ELF-1 (cell line): ENCODE data around the gene MYL12A.

Experiments
- DNase-seq: peaks from one replicate; pipeline ENCODE4 v3.0.0-alpha.2; 2016; ENCODE audit warnings: low read depth, low spot score

Gene MYL12A

GRCh38 chr18:3281456-3282400, 34.1 kb downstream of the MYL12A start:
- DNase-seq, result no peak

- no peak for DNase-seq
Measured at GRCh38 chr18:3283253-3283863, 35.8 kb downstream of the MYL12A start.

DNA sequence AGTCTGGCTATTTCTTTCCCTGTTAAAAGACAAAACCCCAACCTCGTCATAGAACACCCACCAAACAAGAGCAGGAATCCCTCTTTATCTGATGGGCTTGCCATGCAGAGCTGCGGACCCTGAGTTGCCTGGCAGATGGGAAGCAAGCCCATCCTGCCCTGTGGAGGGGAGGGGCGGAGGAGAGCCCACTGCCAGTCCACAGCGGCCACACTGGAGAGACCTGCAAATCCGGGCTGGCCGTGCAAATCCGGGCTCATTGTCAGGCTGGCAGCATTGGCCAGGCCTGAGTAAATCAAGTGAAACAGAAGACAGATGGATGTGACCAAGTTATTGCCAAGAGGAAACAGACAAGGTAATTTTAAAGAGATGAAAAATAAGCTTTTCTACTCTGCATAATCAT, 36.3 kb downstream of the MYL12A start:
- DNase-seq, result no peak

DNA sequence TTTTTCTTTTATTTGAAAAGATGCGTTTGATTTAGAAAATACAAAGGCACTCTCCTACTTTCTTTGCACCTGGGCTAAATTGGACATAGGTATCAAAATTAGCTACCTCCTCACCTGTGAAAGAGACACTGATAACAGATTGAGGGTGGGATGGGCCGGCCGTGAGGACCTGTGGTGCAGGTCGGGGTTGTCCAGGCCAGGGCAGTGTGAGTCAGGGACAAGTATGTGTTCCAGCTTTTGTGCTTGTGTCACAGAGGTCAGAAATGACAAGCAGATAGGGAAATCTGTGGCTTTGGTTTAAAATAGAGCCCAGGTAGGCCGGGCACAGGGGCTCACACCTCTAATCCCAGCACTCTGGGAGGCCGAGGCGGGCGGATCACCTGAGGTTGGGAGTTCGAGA, 36.9 kb downstream of the MYL12A start:
- no peak for DNase-seq

- DNase-seq, result no peak
Measured at GRCh38 chr18:3286159-3286558, 38.6 kb downstream of the MYL12A start.

DNA sequence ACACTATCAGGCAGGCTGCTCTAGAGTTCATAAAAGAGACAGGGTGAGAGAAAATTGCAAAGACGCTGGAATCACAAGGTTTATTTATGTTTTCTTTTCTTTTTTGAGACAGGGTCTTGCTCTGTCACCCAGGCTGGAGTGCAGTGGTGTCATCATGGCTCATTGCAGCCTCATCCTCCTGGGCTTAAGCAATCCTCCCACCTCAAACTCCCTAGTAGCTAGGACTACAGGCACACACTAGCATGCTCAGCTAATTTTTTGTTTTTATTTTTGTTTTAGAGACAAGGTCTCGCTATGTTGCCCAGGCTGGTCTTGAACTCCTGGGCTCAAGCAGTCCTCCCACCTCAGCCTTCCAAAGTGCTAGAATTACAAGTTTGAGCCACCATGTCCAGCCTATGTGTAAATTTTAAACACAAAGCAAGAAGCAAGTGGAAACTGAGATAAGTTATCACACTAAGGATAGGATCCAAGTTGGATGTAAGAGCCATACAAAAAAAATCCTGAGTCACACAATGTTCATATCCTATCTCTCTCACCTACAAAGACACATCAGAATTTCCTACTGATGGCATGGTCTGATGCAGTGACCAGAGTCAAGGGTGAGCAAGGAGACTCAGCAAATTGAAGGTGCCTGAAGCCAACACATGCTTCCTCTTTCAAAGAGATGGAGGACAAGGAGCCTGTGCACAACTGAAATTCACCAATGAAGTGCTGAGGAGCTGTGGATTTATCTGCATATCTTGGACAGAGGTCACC, 45.8 kb downstream of the MYL12A start:
- DNase-seq, result no peak

- peak; percentile 56 for DNase-seq
Measured at GRCh38 chr18:3294435-3295080, 47.0 kb downstream of the MYL12A start.

DNA sequence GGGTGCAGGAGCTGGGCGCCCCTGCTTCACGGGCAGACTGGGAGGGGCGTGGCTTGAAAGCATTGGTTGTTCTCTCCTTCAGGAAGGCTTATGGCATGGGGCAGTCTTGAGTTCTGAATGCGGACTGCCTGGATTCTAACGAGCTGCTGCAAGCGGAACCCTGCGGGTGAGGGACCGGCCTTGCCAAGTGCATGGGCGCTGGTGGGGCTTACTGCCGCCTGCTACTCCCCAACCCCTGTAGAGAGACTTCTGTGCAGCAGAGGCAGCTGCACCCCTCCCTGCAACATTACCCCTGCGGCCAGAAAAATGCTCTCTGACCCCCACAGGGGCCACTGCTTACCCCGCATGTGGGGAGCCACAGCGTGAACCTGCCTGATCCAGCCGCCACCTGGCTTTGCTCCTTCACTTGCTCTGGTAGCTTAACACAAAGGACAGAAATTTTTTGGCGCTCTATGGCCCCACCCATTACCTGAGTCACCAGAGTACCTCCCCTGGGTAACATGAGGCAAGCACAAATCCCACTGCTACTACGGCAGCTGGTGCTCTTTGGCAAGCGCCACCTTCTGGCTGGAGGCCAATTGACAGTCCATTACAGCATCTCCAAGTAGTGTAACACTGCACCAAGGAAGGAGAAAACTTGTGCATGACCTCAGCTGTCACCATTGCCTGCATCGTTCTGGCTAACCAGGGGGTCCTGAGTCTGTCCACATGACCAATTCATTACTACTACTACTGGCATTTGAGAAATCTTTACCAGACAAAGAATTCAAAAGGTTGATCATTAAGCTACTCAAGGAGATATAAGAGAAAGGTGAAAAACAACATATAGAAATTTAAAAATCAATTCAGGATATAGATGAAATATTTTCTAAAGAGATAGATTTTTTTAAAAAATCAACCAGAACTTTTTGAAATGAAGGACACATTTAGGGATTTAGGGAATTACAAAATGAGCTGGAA, 49.7 kb downstream of the MYL12A start:
- peak; percentile 98 for DNase-seq

DNA sequence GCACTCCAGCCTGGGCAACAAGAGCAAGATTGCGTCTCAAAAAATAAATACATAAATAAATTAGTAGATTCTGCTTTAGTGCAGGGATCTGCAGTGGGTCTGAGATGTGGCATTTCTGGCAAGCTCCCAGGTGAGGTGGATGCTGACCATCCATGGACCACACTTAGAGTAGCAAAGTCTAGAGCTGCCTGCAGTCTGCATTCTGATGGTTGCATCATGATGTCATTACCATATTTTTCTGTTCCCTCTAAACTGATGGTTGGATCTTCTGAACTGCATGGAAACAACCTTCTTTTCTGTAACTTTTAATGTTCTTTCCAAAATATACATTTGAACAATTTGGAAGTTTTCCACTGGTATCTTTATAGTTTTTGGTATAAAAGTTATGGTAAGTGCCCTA, 57.2 kb downstream of the MYL12A start:
- DNase-seq, result no peak

DNA sequence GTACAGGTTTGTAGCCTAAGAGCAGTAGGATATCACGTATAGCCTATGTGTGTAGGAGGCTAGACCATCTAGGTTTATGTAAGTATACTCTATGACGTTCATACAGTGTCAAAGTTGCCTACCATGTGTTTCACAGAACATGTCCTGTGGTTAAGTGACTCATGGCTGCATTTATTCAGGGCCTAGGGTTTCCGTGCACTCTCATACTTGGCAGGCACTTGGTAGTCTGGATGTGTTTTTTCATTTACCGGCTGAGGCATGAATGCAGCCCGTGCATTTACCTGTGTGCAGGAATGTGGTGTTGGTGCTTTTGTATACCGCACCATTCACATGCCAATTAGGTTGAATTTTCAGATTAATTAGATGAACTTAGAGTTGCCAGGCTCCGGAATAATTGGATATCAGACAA, 57.8 kb downstream of the MYL12A start:
- no peak for DNase-seq
